ENCODE results near the gene EFNB2. TPM values are rescaled to one million over a fixed set of nuclear protein-coding genes. Genes with fewer than 3 reads are reported as not detected.

Gene EFNB2
- total RNA-seq, 2 donors from 2014 or later, result 27.2 to 45.2 TPM

- no peak for TF ChIP-seq CTCF (IDR thresholded peaks at IDR 0.05)
- H3K4me3 ChIP-seq, result no peak overlapping the region
- DNase-seq (ENCODE audit: low spot score) (no peak), ATAC-seq (ENCODE audit: insufficient number of reproducible peaks, low FRiP score, low read depth) (no peak)
- H3K27ac ChIP-seq, result no peak overlapping the region
- H3K4me1 ChIP-seq (ENCODE audit: control insufficient read depth in 1 of 2, low read depth in 2 of 2), result peaks cover 0 to 66% of the 10 kb centered on the region in 2 donors
- H3K36me3 ChIP-seq, result no peaks in the 10 kb centered on the region
- H3K9me3 ChIP-seq, result no peaks in the 10 kb centered on the region
- H3K27me3 ChIP-seq (replicated peaks; ENCODE audit: insufficient read depth), result no peaks in the 10 kb centered on the region
These were observed 12.4 kb downstream of the EFNB2 start for GRCh38 chr13:106522898-106523525.

GRCh38 chr13:106522112-106522705, 13.3 kb downstream of the EFNB2 start:
- H3K4me1 ChIP-seq (ENCODE audit: control insufficient read depth in 1 of 2, low read depth in 2 of 2), result peaks cover 0 to 65% of the 10 kb centered on the region in 2 donors

GRCh38 chr13:106521095-106521799, 14.2 kb downstream of the EFNB2 start:
- H3K27me3 ChIP-seq (replicated peaks; ENCODE audit: insufficient read depth), result no peaks in the 10 kb centered on the region
- no peak overlapping the region for H3K4me3 ChIP-seq
- no peak for DNase-seq (ENCODE audit: low spot score)
- no peak for ATAC-seq (ENCODE audit: insufficient number of reproducible peaks, low FRiP score, low read depth)
- no peak for TF ChIP-seq CTCF (IDR thresholded peaks at IDR 0.05)
- no peaks in the 10 kb centered on the region for H3K36me3 ChIP-seq
- H3K4me1 ChIP-seq (ENCODE audit: control insufficient read depth in 1 of 2, low read depth in 2 of 2), result peaks cover 0 to 67% of the 10 kb centered on the region in 2 donors
- no peak overlapping the region for H3K27ac ChIP-seq
- H3K9me3 ChIP-seq, result no peaks in the 10 kb centered on the region

More at GRCh38 chr13:106522112-106522705, 13.3 kb downstream of the EFNB2 start:
- Histone ChIP-seq H3K4me3 (no peak overlapping the region), H3K27ac (no peak overlapping the region), H3K27me3 (replicated peaks; ENCODE audit: insufficient read depth) (no peaks in the 10 kb centered on the region), H3K36me3 (no peaks in the 10 kb centered on the region), H3K9me3 (no peaks in the 10 kb centered on the region)
- no peak for TF ChIP-seq CTCF (IDR thresholded peaks at IDR 0.05)
- no peak for DNase-seq (ENCODE audit: low spot score)
- no peak for ATAC-seq (ENCODE audit: insufficient number of reproducible peaks, low FRiP score, low read depth)

GRCh38 chr13:106520251-106521054, 15.0 kb downstream of the EFNB2 start:
- peak; percentile 55 for TF ChIP-seq CTCF (IDR thresholded peaks at IDR 0.05)
- Histone ChIP-seq H3K27ac (no peak overlapping the region), H3K4me1 (ENCODE audit: control insufficient read depth in 1 of 2, low read depth in 2 of 2) (peaks cover 0 to 64% of the 10 kb centered on the region in 2 donors)

More at GRCh38 chr13:106520251-106521054, 15.0 kb downstream of the EFNB2 start:
- Histone ChIP-seq H3K9me3 (no peaks in the 10 kb centered on the region), H3K4me3 (no peak overlapping the region), H3K36me3 (no peaks in the 10 kb centered on the region), H3K27me3 (replicated peaks; ENCODE audit: insufficient read depth) (no peaks in the 10 kb centered on the region)
- ATAC-seq (ENCODE audit: insufficient number of reproducible peaks, low FRiP score, low read depth) (no peak), DNase-seq (ENCODE audit: low spot score) (no peak)

Measured in thoracic aorta (tissue), 2 donors.